GM19467 (cell line): ENCODE data around the gene NPHS1.
A peak's percentile ranks its signal among the peaks of the same experiment; 100 is the strongest.
"Not testable (repeated sequence)": the region's sequence is repeated elsewhere in the genome, so short reads cannot be mapped to it uniquely, and the experiment has no call there.

Experiments used
- ATAC-seq: cut with Tn5 transposase; IDR thresholded peaks from one replicate; pipeline ENCODE4 v1.9.1; 2021; ENCODE audit warnings: mild to moderate bottlenecking, moderate library complexity; ENCODE audit not compliant: unreplicated experiment

NPHS1 gene, protein sequence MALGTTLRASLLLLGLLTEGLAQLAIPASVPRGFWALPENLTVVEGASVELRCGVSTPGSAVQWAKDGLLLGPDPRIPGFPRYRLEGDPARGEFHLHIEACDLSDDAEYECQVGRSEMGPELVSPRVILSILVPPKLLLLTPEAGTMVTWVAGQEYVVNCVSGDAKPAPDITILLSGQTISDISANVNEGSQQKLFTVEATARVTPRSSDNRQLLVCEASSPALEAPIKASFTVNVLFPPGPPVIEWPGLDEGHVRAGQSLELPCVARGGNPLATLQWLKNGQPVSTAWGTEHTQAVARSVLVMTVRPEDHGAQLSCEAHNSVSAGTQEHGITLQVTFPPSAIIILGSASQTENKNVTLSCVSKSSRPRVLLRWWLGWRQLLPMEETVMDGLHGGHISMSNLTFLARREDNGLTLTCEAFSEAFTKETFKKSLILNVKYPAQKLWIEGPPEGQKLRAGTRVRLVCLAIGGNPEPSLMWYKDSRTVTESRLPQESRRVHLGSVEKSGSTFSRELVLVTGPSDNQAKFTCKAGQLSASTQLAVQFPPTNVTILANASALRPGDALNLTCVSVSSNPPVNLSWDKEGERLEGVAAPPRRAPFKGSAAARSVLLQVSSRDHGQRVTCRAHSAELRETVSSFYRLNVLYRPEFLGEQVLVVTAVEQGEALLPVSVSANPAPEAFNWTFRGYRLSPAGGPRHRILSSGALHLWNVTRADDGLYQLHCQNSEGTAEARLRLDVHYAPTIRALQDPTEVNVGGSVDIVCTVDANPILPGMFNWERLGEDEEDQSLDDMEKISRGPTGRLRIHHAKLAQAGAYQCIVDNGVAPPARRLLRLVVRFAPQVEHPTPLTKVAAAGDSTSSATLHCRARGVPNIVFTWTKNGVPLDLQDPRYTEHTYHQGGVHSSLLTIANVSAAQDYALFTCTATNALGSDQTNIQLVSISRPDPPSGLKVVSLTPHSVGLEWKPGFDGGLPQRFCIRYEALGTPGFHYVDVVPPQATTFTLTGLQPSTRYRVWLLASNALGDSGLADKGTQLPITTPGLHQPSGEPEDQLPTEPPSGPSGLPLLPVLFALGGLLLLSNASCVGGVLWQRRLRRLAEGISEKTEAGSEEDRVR (N-terminal part only)

GRCh38 chr19:35852029-35852780 lies at the start of gene NPHS1:
Gene NPHS1 (minus strand): TSS chr19:35852504. CDS start chr19:35851837, 667 bp downstream.
- no peak for ATAC-seq

DNA sequence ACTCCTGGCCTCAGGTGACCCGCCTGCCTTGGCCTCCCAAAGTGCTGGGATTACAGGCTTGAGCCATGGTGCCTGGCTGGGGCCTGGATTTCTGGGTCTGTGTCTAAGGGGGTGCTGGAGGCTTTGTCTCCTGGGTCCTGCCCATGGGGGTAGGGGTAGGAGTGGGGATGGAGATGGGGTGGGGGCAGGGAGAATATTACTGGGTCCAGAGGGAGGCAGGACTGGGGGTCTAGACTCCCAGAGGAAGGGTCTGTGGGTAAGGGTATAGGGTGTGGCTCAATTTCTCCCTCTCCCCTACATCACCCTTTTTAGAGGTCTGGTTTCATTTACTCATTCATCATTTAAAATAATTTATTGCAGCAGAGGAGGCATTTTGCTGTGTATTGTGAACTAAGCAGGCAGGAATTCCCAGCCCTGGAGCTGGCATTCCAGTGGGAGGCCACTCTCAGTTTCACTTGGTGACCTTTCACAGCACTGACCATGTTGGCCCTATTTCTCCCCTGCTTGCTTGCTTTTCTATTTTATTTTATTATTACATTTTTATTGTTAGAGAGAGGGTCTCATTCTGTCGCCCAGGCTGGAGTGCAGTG lies 48.8 kb upstream of the NPHS1 start:
- no peak for ATAC-seq

GRCh38 chr19:35899547-35900214 lies 47.4 kb upstream of the NPHS1 start:
- peak; percentile 37 for ATAC-seq

- ATAC-seq = no peak
These were observed 46.1 kb upstream of the NPHS1 start for GRCh38 chr19:35898499-35898809.

GRCh38 chr19:35897706-35898451 lies 45.6 kb upstream of the NPHS1 start:
- no peak for ATAC-seq

DNA sequence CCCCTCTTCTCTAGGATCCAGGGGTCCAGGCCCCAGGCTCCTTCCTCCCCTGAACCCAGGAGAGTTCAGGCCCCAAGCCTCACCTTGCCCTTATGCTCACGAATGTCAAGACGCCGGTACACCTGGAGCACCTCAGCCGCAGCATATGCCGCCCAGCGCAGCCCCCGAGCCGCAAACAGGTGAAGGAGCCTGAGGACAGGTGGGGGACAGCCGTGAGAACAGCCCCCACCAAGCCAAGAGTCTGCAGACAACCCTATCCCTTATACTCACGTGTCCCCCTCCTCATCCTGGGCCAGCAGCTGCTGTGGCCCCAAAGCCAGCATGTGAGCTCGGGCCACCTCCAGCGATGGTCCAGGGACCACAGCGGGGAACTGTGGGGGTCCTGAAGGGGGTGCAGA lies 44.3 kb upstream of the NPHS1 start:
- ATAC-seq = no peak

DNA sequence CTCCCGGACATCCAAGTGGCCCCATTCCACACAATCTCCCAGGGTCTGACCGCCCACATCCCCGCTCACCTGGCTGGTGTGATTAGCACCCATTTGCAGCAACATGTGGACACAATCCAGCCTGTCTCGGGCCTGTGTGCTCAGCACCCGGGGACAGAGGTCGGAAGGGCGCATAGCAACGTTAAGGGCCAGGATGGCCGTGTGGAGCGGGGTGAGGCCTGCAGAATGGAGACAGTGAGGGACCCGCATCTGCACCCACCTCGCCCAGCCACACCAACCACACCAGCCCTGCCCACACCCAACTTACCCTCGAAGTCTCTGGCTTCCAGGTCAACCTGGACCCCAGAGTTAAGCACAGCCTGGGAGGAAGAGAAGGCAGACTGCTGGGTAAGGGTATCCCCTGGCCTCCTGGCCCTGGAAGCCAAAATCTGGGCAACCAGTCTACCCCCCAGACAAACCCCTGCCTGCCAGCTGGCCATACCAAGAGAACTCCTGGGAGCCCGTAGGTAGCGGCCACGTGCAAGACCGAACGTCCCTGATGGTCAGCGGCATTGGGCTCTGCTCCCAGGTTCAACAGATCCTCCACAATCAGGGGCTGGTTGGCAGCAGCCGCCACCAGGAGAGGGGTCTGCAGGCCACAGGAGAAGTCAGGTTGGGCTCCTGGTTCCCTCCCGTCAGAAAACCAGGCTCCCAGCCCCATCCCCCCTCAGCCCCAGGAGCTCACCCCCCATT lies 43.8 kb upstream of the NPHS1 start:
- ATAC-seq = no peak

GRCh38 chr19:35894342-35894741 lies 42.0 kb upstream of the NPHS1 start:
- no peak for ATAC-seq

- ATAC-seq = not testable (repeated sequence)
These were observed 39.5 kb upstream of the NPHS1 start for GRCh38 chr19:35891819-35892218.

- ATAC-seq = no peak
These were observed 37.9 kb upstream of the NPHS1 start for GRCh38 chr19:35890113-35890650.

DNA sequence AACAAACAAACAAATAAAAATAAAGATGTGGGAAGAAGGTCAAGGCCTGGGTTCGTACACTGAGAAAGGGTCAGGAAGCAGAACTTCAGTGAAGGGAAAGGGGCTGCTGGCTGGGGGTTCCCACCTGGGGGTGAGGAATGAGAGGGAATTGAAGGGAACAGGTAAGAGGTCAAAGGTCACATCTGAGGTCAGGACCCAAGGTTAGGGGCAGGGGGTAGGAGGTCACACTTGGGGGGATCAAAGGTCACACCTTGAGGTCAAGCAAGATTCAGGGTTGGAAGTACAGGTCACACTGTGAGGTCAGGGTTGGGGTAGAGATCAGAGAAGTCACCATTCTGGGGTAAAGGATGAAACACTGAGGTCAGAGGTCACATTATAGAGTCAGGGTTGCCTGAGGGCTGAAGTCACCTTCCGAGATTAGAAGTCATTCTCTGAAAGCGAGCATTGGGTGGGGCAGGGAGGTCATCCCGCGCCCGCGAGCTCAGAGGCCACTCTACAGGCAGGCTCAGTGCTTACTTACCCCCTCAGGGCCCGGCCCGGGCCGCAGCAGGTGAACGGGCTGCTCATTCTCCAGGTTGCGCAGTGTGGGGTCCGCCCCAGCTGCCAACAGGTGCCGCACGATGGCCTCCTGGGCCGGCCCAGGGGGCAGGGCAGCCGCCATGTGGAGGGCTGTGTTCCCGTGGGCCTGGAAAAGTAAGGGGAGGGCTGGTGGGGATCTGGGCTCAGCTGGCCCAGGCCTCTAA lies 37.2 kb upstream of the NPHS1 start:
- ATAC-seq = no peak

GRCh38 chr19:35888398-35888797 lies 36.1 kb upstream of the NPHS1 start:
- no peak for ATAC-seq

DNA sequence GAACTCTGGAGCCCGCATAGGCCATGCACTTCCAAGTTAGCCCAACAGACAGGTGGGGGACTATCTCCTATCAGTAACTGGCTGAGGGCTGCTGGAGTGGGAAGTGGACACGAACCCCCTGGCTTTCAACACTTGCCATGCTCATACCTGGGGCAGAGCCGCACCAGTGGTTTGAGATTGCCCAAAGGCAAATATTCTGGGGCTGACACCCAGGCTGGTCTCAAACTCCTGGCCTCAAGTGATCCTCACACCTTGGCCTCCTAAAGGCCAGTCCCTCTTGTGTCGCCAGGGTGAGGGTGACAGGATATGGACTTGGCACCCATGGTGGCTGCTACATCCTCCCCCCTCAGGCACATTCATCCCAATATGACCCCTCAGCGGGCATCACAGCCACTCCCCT lies 34.9 kb upstream of the NPHS1 start:
- ATAC-seq = no peak

DNA sequence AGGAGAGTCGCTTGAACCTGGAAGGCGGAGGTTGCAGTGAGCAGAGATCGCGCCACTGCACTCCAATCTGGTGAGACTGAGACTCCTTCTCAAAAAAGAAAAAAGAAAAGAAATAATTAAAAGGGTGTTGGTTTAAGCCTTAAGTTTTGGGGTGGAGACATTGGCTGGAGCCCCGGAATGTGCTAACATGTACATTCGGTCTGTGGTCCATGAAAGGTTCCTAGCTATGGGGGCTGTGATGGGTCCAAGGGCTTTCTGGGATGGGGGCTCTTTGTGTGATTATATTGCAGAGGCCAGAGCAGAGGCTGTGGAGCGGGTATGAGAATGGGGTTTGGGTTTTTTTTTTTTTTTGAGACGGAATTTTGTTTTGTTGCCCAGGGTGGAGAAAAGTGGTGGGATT lies 33.6 kb upstream of the NPHS1 start:
- ATAC-seq = no peak

DNA sequence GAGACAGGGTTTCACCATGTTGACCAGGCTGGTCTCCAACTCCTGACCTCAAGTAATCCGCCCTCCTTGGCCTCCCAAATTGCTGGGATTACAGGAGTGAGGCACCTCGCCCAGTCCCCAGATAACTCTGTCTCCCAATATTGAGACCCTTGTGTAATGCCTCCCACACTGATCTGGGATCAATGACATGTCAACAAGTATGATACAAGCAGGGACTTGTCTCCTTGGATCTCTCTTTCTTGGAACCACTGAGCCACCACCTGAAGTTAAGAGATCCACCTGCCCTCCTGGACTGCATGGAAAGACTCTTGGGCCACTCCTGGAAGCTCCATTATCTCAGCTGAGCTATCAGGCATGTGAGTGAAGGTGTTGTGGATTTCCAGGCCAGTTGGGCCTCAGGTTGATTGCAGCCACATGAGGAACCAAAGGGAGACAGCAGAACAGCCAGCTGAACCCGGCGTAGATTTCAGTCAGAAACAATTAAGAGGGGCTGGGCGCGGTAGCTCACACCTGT lies 33.0 kb upstream of the NPHS1 start:
- ATAC-seq = no peak

DNA sequence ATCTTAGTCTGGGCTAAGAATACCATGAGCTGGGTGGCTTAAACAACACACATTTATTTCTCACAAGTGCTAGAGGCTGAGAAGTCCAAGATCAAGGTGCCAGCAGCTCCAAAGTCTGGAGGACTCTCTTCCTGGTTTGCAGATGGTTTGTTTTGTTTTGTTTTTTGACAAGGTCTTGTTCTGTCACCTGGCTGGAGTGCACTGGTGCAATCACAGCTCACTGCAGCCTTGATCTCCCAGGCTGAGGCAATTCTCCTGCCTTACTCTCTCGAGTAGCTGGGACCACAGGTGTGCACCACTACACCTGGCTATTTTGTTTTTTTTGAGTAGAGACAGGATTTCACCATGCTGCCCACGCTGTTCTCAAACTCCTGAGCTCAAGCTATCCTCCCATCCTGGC lies 31.6 kb upstream of the NPHS1 start:
- no peak for ATAC-seq

- ATAC-seq = no peak
These were observed 30.0 kb upstream of the NPHS1 start for GRCh38 chr19:35882114-35882832.
